HEK293 (cell line): ENCODE data around the gene PSMC3.
A peak's percentile ranks its signal among the peaks of the same experiment; 100 is the strongest.

Experiments used
- CTCF ChIA-PET: fragments of 350-600 bp; formaldehyde crosslinking; extraction: SDS; loops from one replicate; lab custom pipeline; 2021; ENCODE audit warnings: antibody characterized with exemption; lab: Yijun Ruan, JAX
- POLR2A ChIA-PET: fragments of 300-600 bp; formaldehyde crosslinking; extraction: SDS; loops from one replicate; lab custom pipeline; 2020; ENCODE audit warnings: antibody characterized with exemption, inconsistent platforms; lab: Yijun Ruan, JAX
- H3K27ac ChIP-seq: fragments of 200-500 bp; sonication (Bioruptor generic); 2 replicates; pipeline ENCODE4 v1.5.1; 2014; ENCODE audit warnings: low read depth, low read length, control low read depth, inconsistent platforms; ENCODE audit errors: extremely low read depth
- H3K36me3 ChIP-seq, 2 experiments: fragments of 200-500 bp in 1 of 2; sonication (Bioruptor generic) in 1 of 2; 1 replicate in 1 of 2; 2 replicates in 1 of 2; pipeline ENCODE4 v1.5.1; 2014 to 2017; ENCODE audit warnings: inconsistent platforms in 2 of 2, low read length in 2 of 2; ENCODE audit not compliant: control insufficient read depth in 2 of 2, insufficient read depth in 1 of 2
- H3K4me1 ChIP-seq: fragments of 200-500 bp; sonication (Bioruptor generic); 2 replicates; pipeline ENCODE4 v1.5.1; 2014; ENCODE audit warnings: mild to moderate bottlenecking, low read length, inconsistent platforms; ENCODE audit not compliant: control insufficient read depth, insufficient read depth
- H3K4me3 ChIP-seq: 2 replicates; pipeline ENCODE4 v1.5.1; 2011; ENCODE audit warnings: low read depth, mild to moderate bottlenecking, control low read depth, low read length, moderate library complexity
- H3K9me3 ChIP-seq: fragments of 200-500 bp; sonication (Bioruptor generic); 2 replicates; pipeline ENCODE4 v1.5.1; 2014; ENCODE audit warnings: low read depth, low read length, inconsistent platforms; ENCODE audit not compliant: control insufficient read depth, insufficient read depth
- IKZF3 ChIP-seq: fragments of 450-650 bp; IDR thresholded peaks from 2 replicates; pipeline ENCODE4 v1.5.0; 2018; ENCODE audit warnings: missing biosample characterization, mild to moderate bottlenecking, missing genetic modification characterization, moderate library complexity
- KLF1 ChIP-seq: fragments of 450-650 bp; formaldehyde crosslinking; IDR thresholded peaks from 2 replicates; pipeline ENCODE4 v1.5.1; 2016; ENCODE audit warnings: missing biosample characterization, missing genetic modification characterization
- KLF17 ChIP-seq: fragments of 450-650 bp; formaldehyde crosslinking; IDR thresholded peaks from 2 replicates; pipeline ENCODE4 v1.5.1; 2016; ENCODE audit warnings: missing biosample characterization, missing genetic modification characterization
- SETDB1 ChIP-seq: IDR thresholded peaks from one replicate; pipeline ENCODE4 v1.6.1; 2017; ENCODE audit warnings: mild to moderate bottlenecking, low read length, moderate library complexity, mixed read lengths; ENCODE audit not compliant: insufficient read length
- SP3 ChIP-seq: fragments of 450-650 bp; formaldehyde crosslinking; IDR thresholded peaks from 2 replicates; pipeline ENCODE4 v1.5.1; 2016; ENCODE audit warnings: missing biosample characterization, missing genetic modification characterization
- ZBTB26 ChIP-seq: fragments of 450-650 bp; formaldehyde crosslinking; optimal IDR thresholded peaks from 2 replicates; pipeline ENCODE3; 2016; ENCODE audit warnings: missing biosample characterization, mild to moderate bottlenecking, missing genetic modification characterization
- ZFP69B ChIP-seq: fragments of 450-650 bp; formaldehyde crosslinking; IDR thresholded peaks from 2 replicates; pipeline ENCODE4 v1.5.1; 2016; ENCODE audit warnings: missing biosample characterization, missing genetic modification characterization
- ZIC2 ChIP-seq: fragments of 450-650 bp; formaldehyde crosslinking; IDR thresholded peaks from 2 replicates; pipeline ENCODE4 v1.5.1; 2016; ENCODE audit warnings: missing biosample characterization, missing genetic modification characterization
- ZNF10 ChIP-seq: fragments of 450-650 bp; formaldehyde crosslinking; IDR thresholded peaks from 2 replicates; pipeline ENCODE4 v1.5.1; 2017; ENCODE audit warnings: missing biosample characterization, missing genetic modification characterization
- ZNF114 ChIP-seq: fragments of 450-650 bp; formaldehyde crosslinking; IDR thresholded peaks from 2 replicates; pipeline ENCODE4 v1.5.0; 2017; ENCODE audit warnings: missing biosample characterization, missing genetic modification characterization
- ZNF138 ChIP-seq: fragments of 450-650 bp; formaldehyde crosslinking; IDR thresholded peaks from 2 replicates; pipeline ENCODE4 v1.5.1; 2016; ENCODE audit warnings: missing biosample characterization, missing genetic modification characterization, borderline replicate concordance
- ZNF169 ChIP-seq: fragments of 450-650 bp; formaldehyde crosslinking; IDR thresholded peaks from 2 replicates; pipeline ENCODE4 v1.5.1; 2016; ENCODE audit warnings: missing biosample characterization, missing genetic modification characterization
- ZNF184 ChIP-seq: fragments of 450-650 bp; IDR thresholded peaks from 2 replicates; pipeline ENCODE4 v1.5.1; 2018; ENCODE audit warnings: missing biosample characterization, mild to moderate bottlenecking, missing genetic modification characterization
- ZNF211 ChIP-seq: fragments of 450-650 bp; formaldehyde crosslinking; IDR thresholded peaks from 2 replicates; pipeline ENCODE4 v1.5.1; 2016; ENCODE audit warnings: low read depth, missing biosample characterization, missing genetic modification characterization
- ZNF423 ChIP-seq: fragments of 450-650 bp; formaldehyde crosslinking; IDR thresholded peaks from 2 replicates; pipeline ENCODE4 v1.5.1; 2016; ENCODE audit warnings: missing biosample characterization, missing genetic modification characterization
- ZNF513 ChIP-seq: fragments of 450-650 bp; IDR thresholded peaks from 2 replicates; pipeline ENCODE4 v1.5.1; 2018; ENCODE audit warnings: missing biosample characterization, missing genetic modification characterization
- ZNF514 ChIP-seq: fragments of 450-650 bp; formaldehyde crosslinking; IDR thresholded peaks from 2 replicates; pipeline ENCODE4 v1.5.1; 2016; ENCODE audit warnings: missing biosample characterization, missing genetic modification characterization
- ZNF624 ChIP-seq: fragments of 450-650 bp; formaldehyde crosslinking; IDR thresholded peaks from 2 replicates; pipeline ENCODE4 v1.5.1; 2017; ENCODE audit warnings: missing biosample characterization, missing genetic modification characterization
- ZNF629 ChIP-seq: fragments of 450-650 bp; formaldehyde crosslinking; IDR thresholded peaks from 2 replicates; pipeline ENCODE4 v1.5.1; 2017; ENCODE audit warnings: missing biosample characterization, missing genetic modification characterization
- ZNF692 ChIP-seq: fragments of 450-650 bp; formaldehyde crosslinking; IDR thresholded peaks from 2 replicates; pipeline ENCODE4 v1.5.1; 2016; ENCODE audit warnings: missing biosample characterization, missing genetic modification characterization
- ZNF792 ChIP-seq: fragments of 450-650 bp; formaldehyde crosslinking; IDR thresholded peaks from 2 replicates; pipeline ENCODE4 v1.5.1; 2016; ENCODE audit warnings: missing biosample characterization, missing genetic modification characterization
- ZNF843 ChIP-seq: fragments of 450-650 bp; formaldehyde crosslinking; IDR thresholded peaks from 2 replicates; pipeline ENCODE4 v1.5.1; 2016; ENCODE audit warnings: missing biosample characterization, missing genetic modification characterization
- ZSCAN30 ChIP-seq: fragments of 450-650 bp; IDR thresholded peaks from 2 replicates; pipeline ENCODE4 v1.5.1; 2018; ENCODE audit warnings: missing biosample characterization, mild to moderate bottlenecking, missing genetic modification characterization, moderate library complexity

PSMC3 gene

GRCh38 chr11:47464483-47464882 lies 38.2 kb upstream of the PSMC3 start (continued):
- TF ChIP-seq ZNF692 (tag by site-specific recombination): no peak
- TF ChIP-seq ZNF513 (tag by site-specific recombination): no peak
- no peak for TF ChIP-seq ZNF514
- peak; percentile 64; the same call in 1 of the 2 replicates for TF ChIP-seq IKZF3 (tag by site-specific recombination)
- peak; percentile 80 for TF ChIP-seq ZFP69B (tag by site-specific recombination)
- no peak for TF ChIP-seq ZNF211 (tag by site-specific recombination)
- no peak for TF ChIP-seq ZNF114
- TF ChIP-seq ZBTB26 (tag by site-specific recombination): no peak
- no peak for TF ChIP-seq ZNF843
- TF ChIP-seq ZNF169: no peak
- TF ChIP-seq SETDB1: no peak
- TF ChIP-seq ZNF629: peak; percentile 83
- no peak for TF ChIP-seq SP3
- TF ChIP-seq KLF1: no peak
- TF ChIP-seq ZNF138 (tag by site-specific recombination): no peak
- peak; percentile 67; the same call in 1 of the 2 replicates for TF ChIP-seq KLF17 (tag by site-specific recombination)
- 0 out of 2 replicates have a peak, but pooled peaks have one; percentile 58 for TF ChIP-seq ZNF184 (tag by site-specific recombination)
- no peak for TF ChIP-seq ZNF792 (tag by site-specific recombination)
- TF ChIP-seq ZNF423 (tag by site-specific recombination): peak; percentile 55; the same call in 1 of the 2 replicates
- TF ChIP-seq ZSCAN30 (tag by site-specific recombination): no peak
- TF ChIP-seq ZIC2 (tag by site-specific recombination): peak; percentile 56

- TF ChIP-seq ZNF10 (tag by site-specific recombination): peak; percentile 52; the same call in 1 of the 2 replicates
- no peak for TF ChIP-seq ZNF624 (tag by site-specific recombination)
- CTCF ChIA-PET: no interaction called here
- H3K27ac ChIP-seq: no peak overlapping the region
Observed at GRCh38 chr11:47461876-47462275, 35.6 kb upstream of the PSMC3 start.

More at GRCh38 chr11:47461876-47462275, 35.6 kb upstream of the PSMC3 start:
- no peak overlapping the region for H3K4me3 ChIP-seq
- POLR2A ChIA-PET: no interaction called here
- peaks cover 0 to 33% of the 10 kb centered on the region in 2 experiments; a peak in 2 of 3 replicates for H3K36me3 ChIP-seq
- no peaks in the 10 kb centered on the region for H3K9me3 ChIP-seq
- H3K4me1 ChIP-seq: peaks cover 5% of the 10 kb centered on the region
